CD4-positive, alpha-beta T cell treated with Interleukin-15 for 1 hour (primary cell): Measurements from ENCODE around the gene SLC5A3.

Source experiments
- DNase-seq: peaks from one replicate; pipeline ENCODE4 v3.0.0-alpha.2; 2020

The SLC5A3 gene

GRCh38 chr21:34073032-34073748 is at the start of gene SLC5A3, which contains the start of gene MRPS6:
TSS of gene SLC5A3 (plus strand) at chr21:34073578. CDS start at chr21:34095199, 21,621 bp downstream.
TSS of gene MRPS6 (plus strand) at chr21:34073578. CDS start at chr21:34073701, 123 bp downstream.
- DNase-seq: peak; percentile 79

- DNase-seq: no peak
Observed at GRCh38 chr21:34023691-34024373, 49.5 kb upstream of the SLC5A3 start.

DNA sequence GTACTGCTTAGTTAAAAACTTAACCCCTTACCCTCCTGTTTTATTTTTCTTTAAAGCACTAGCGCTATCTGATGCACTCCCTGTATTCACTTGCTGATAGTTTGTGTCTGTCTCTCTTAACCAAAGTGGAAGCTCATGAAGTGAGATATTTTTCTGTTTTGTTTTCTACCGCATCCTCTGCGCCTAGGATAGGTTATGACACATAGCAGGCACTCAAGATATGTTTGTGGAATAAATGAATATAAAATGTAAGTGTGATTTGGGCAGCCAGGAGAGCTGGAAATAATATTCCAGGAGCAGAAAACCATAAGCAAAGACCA is 49.0 kb upstream of the SLC5A3 start:
- no peak for DNase-seq

- DNase-seq: no peak
Observed at GRCh38 chr21:34027721-34028461, 45.5 kb upstream of the SLC5A3 start.

GRCh38 chr21:34029743-34030528 is 43.4 kb upstream of the SLC5A3 start:
- peak; percentile 74 for DNase-seq

- no peak for DNase-seq
Observed at GRCh38 chr21:34031835-34032370, 41.5 kb upstream of the SLC5A3 start.

- DNase-seq: no peak
Observed at GRCh38 chr21:34034369-34035014, 38.9 kb upstream of the SLC5A3 start.

DNA sequence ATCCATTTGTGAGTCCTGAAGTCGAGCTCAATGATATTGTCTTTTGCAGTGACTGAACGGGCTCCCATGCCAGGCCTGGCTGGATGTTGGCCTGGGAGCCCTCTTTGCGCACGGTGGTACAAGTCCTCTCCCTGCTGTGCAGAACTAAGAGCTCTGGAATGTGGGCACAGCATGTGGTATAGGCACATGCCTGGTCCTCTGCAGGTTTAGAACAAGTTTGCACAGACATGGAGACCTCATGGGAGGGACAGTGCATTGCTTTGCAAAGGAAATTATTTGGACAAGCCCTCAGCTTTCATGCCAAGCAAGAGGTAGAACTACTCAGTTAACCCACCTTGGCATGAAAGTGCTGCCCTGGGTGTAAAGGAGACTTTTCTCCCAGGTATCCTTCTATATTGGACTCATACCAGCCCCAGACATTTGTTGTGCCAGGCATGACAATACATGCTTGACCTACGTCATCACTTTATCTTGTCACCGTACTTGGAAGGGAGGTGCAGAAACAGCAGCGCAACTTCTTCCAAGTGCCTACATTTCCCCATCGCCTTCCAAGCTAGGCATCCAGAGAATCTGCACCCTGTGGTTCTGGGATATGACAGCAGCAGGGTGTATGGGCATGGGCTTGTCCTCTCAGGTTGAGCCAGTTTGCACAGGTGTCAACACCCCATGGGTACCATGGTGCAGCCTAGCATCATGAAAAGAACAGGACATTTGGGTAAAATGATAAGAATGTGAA is 37.6 kb upstream of the SLC5A3 start:
- no peak for DNase-seq

DNA sequence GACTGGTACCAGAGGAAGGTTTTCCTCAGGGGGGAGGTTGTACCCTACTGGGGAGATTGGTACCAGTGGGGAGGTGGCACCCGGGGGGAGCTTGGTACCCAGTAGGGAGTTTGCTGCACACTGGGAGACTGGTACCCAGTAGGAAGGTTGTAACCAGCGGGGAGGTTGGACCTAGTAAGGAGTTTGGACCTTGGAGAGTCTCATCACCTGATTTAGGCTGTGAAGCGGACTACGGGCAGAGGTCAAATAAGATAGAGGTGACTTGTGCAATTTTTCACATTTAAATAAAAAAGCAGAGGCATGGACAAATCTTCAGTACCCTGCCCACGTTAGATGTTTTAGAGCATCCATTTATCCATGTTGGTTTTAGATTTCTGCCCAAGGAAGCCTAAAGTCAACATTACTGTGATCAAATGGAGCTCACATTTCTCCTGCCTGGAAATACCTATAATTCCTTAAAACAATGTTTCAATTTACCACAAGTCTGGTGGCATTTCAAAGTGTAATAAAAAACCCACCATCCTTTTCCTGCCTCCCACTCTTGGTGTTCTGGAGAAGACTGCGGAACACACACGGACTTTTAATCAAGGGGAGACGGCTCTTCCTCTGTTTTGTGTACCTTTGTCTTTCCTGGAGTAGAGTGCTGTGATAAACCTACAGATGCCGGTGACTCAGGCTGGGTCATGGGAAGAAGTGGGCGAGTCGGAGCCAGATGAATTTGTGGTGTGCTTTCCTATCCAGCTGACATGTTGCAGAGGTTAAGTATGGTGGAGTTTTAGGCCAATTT is 36.2 kb upstream of the SLC5A3 start:
- no peak for DNase-seq

- no peak for DNase-seq
Observed at GRCh38 chr21:34039678-34040382, 33.5 kb upstream of the SLC5A3 start.

DNA sequence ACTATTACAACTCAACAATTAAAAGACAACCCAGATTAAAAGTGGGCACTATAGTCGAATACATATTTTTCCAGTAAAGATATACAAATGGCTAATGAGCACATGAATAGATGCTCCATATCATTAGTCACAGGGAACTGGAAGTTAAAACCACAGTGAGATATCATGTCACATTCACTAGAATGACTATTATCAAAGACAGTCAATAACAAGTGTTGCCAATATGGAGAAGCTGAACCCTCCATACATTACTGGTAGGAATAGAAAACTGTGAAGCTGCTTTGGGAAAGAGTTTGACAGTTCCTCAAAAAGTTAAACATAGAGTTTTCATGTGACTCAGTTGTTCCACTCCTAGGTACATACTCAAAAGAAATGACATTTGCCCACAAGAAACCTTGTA is 30.6 kb upstream of the SLC5A3 start:
- no peak for DNase-seq

DNA sequence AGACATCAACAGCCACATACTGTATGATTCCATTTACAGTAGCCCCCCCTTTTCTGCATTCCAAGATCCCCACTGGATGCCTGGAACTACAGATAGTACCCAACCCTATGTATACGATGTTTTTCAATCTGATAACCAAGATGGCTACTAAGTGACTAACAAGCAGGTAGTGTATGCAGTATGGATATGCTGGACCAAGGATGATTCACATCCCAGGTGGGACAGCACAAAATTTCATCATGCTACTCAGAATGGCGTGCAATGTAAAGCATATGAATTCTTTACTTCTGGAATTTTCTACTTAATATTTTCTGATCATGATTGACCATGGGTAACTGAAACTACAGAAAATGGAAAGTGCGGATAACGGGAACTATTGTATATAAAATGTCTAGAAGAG is 30.0 kb upstream of the SLC5A3 start:
- DNase-seq: no peak

DNA sequence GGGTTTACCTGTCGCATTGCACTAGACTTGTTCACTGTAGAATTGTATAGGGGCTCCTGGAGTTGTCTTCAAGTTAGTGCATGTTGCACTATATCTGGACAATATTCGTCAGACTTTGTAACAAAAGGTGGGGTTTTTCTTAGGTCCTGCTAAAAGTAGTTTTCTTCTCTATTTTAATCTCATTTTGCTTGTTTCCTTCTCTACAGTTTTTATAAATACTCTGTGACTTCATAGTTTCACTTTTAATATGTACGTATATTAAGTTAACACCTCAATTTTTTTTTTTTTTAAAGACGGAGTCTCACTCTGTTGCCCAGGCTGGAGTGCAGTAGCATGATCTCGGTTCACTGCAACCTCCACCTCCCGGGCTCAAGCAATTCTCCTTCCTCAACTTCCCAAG is 26.5 kb upstream of the SLC5A3 start:
- DNase-seq: no peak

- DNase-seq: no peak
Observed at GRCh38 chr21:34047835-34048234, 25.5 kb upstream of the SLC5A3 start.

GRCh38 chr21:34052171-34052570 is 21.2 kb upstream of the SLC5A3 start:
- no peak for DNase-seq

DNA sequence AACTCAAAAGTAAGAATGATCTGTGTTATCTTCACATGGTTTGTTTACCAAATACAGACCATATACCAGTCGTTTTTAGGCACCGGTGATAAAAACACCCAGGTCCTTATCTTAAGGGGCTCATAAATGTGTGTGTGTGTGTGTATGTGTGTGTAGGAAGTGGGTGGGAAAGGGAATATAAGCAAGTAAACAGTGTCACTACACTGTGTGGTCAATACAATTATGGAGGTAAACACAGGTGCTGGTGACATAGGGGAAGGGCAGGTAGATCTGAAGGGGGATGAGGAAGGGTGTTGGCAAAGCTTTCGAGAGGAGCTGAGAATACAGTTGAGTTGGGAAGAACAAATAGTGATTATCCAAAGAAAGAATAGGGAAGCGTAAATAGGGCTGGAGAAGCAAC is 19.1 kb upstream of the SLC5A3 start:
- DNase-seq: no peak

DNA sequence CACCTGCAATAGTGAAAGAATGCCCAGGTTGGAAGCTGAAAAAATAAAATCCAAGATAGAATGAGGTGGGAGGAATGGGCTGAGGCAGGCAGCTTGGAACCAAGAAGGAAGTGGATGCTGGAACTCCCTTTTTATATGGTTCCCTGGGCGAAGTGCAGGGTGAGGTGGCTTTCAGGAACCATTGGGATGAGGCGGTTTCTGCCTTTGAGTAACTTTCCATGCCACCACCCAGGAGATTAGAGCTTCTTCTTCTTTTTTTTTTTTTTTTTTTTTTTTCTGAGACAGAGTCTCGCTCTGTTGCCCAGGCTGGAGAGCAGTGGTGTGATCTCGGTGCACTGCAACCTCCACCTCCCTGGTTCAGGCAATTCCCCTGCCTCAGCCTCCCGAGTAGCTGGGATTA is 17.8 kb upstream of the SLC5A3 start:
- DNase-seq: no peak

DNA sequence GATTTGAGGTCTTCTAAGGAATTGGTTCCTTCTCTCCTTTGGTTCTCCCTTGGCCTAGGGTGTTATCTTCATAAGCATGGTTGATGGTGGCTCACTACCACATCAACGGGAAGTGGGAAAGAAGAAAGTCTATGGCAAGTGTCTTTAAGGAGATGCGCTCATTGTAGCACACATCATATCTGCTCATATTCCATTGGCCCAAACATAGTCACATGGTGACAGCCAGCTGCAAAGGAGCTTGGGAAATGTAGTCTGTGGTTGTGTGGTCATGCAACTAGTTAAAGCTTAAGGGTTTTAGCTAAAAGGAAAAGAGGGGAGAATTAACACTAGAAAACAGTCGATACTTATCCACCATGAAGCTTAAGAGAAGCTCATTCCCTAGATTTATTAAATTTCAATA is 11.4 kb upstream of the SLC5A3 start:
- DNase-seq: no peak

DNA sequence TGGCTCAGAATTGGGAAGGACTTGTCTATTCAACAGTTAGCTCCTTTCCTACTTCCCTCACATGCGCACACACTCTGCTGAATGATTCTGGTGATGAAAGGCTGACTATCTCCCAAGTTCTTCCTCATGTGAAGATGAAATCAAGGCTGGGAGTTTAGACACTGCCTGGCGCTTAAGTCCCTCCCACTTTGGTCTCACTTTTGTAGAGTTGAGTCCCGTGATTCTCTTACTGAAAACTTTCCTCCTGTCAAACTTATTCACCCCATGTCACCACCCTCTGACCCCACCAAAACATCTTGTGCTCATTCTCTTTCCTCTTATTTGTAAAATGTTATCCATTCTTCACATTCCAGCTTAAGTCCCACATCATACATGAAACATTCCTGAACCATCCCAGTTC is 8.4 kb upstream of the SLC5A3 start:
- no peak for DNase-seq

- no peak for DNase-seq
Observed at GRCh38 chr21:34071683-34072082, 1.7 kb upstream of the SLC5A3 start.
